HEK293T (cell line): ENCODE data around the gene KSR2.

Source experiments
- CTCF ChIA-PET: fragments of 350-600 bp; formaldehyde crosslinking; extraction: SDS; loops from one replicate; lab custom pipeline; 2021; ENCODE audit warnings: antibody characterized with exemption, inconsistent platforms; lab: Yijun Ruan, JAX
- POLR2A ChIA-PET: fragments of 350-600 bp; formaldehyde crosslinking; extraction: SDS; loops from one replicate; lab custom pipeline; 2020; ENCODE audit warnings: antibody characterized with exemption, inconsistent platforms; lab: Yijun Ruan, JAX
- DNase-seq: peaks from one replicate; pipeline ENCODE4 v3.0.0; 2012; ENCODE audit warnings: mixed read lengths; ENCODE audit errors: extremely low spot score
- ARNT ChIP-seq: fragments of 450-650 bp; IDR thresholded peaks from 2 replicates; pipeline ENCODE4 v1.6.1; 2017; ENCODE audit warnings: mild to moderate bottlenecking
- BHLHE40 ChIP-seq: fragments of 450-650 bp; IDR thresholded peaks from 2 replicates; pipeline ENCODE4 v1.6.1; 2016; ENCODE audit warnings: mild to moderate bottlenecking, moderate library complexity, borderline replicate concordance
- CTBP1 ChIP-seq: fragments of 450-650 bp; IDR thresholded peaks from 2 replicates; pipeline ENCODE4 v1.6.1; 2016; ENCODE audit warnings: borderline replicate concordance
- ELF4 ChIP-seq: fragments of 450-650 bp; IDR thresholded peaks from 2 replicates; pipeline ENCODE4 v1.6.1; 2017; ENCODE audit warnings: antibody characterized with exemption
- FOXA1 ChIP-seq: fragments of 450-650 bp; IDR thresholded peaks from 2 replicates; pipeline ENCODE4 v1.6.1; 2016; ENCODE audit warnings: mild to moderate bottlenecking
- FOXK2 ChIP-seq: fragments of 450-650 bp; IDR thresholded peaks from 2 replicates; pipeline ENCODE4 v1.6.1; 2016; ENCODE audit warnings: mild to moderate bottlenecking
- FOXM1 ChIP-seq: fragments of 450-650 bp; IDR thresholded peaks from 2 replicates; pipeline ENCODE4 v1.6.1; 2017; ENCODE audit warnings: mild to moderate bottlenecking, borderline replicate concordance
- HDGF ChIP-seq: fragments of 450-650 bp; IDR thresholded peaks from 2 replicates; pipeline ENCODE4 v1.6.1; 2017; ENCODE audit warnings: antibody characterized with exemption, borderline replicate concordance
- L3MBTL2 ChIP-seq: fragments of 450-650 bp; conservative IDR thresholded peaks from 2 replicates; pipeline ENCODE4 v1.6.1; 2016; ENCODE audit warnings: mild to moderate bottlenecking
- LEF1 ChIP-seq: fragments of 450-650 bp; IDR thresholded peaks from 2 replicates; pipeline ENCODE4 v1.6.1; 2017; ENCODE audit warnings: mild to moderate bottlenecking, borderline replicate concordance
- NFRKB ChIP-seq: fragments of 450-650 bp; IDR thresholded peaks from 2 replicates; pipeline ENCODE4 v1.6.1; 2016; ENCODE audit warnings: mild to moderate bottlenecking, moderate library complexity
- PKNOX1 ChIP-seq: fragments of 450-650 bp; IDR thresholded peaks from 2 replicates; pipeline ENCODE4 v1.6.1; 2016
- SP1 ChIP-seq: fragments of 450-650 bp; IDR thresholded peaks from 2 replicates; pipeline ENCODE4 v1.6.1; 2017
- SUZ12 ChIP-seq: fragments of 450-650 bp; IDR thresholded peaks from 2 replicates; pipeline ENCODE4 v1.6.1; 2016; ENCODE audit warnings: mild to moderate bottlenecking
- TARDBP ChIP-seq: fragments of 450-650 bp; IDR thresholded peaks from 2 replicates; pipeline ENCODE4 v1.6.1; 2016
- ZNF384 ChIP-seq: fragments of 450-650 bp; IDR thresholded peaks from 2 replicates; pipeline ENCODE4 v1.6.1; 2016

Gene KSR2

GRCh38 chr12:117453961-117454360, 514.8 kb downstream of the KSR2 start:
- ChIA-PET POLR2A (no interaction called here), CTCF (no interaction called here)
- TF ChIP-seq FOXM1 (no peak), TARDBP (no peak), FOXA1 (no peak), ARNT (no peak), ZNF384 (no peak), CTBP1 (no peak), FOXK2 (no peak), PKNOX1 (no peak), SP1 (no peak), L3MBTL2 (no peak), NFRKB (no peak), LEF1 (no peak), BHLHE40 (no peak), ELF4 (no peak), SUZ12 (no peak)
- DNase-seq: no peak

GRCh38 chr12:117452112-117452511, 516.7 kb downstream of the KSR2 start:
- no peak for TF ChIP-seq TARDBP
- TF ChIP-seq FOXK2: no peak
- no peak for TF ChIP-seq BHLHE40
- ChIA-PET POLR2A (no interaction called here), CTCF (interaction anchor here (0.7 kb wide), 1 partner anchor 14 kb away, joined by 7 read pairs; no protein-coding TSS in a partner anchor)
- no peak for DNase-seq

GRCh38 chr12:117450209-117450608, 518.6 kb downstream of the KSR2 start:
- no peak for TF ChIP-seq FOXA1
- no peak for TF ChIP-seq HDGF
- TF ChIP-seq FOXK2: no peak
- TF ChIP-seq FOXM1: no peak
- TF ChIP-seq ZNF384: no peak
- no peak for TF ChIP-seq L3MBTL2
- no peak for TF ChIP-seq SP1
- TF ChIP-seq PKNOX1: no peak
- no peak for TF ChIP-seq ARNT
- CTCF ChIA-PET: no interaction called here
- POLR2A ChIA-PET: no interaction called here
- no peak for DNase-seq

GRCh38 chr12:117447665-117448366, 521.0 kb downstream of the KSR2 start:
- TF ChIP-seq ARNT: no peak
- TF ChIP-seq ELF4: no peak
- TF ChIP-seq SP1: no peak
- no peak for TF ChIP-seq CTBP1
- no peak for TF ChIP-seq TARDBP
- no peak for TF ChIP-seq NFRKB
- no peak for TF ChIP-seq L3MBTL2
- TF ChIP-seq LEF1: no peak
- no peak for TF ChIP-seq PKNOX1
- TF ChIP-seq FOXK2: no peak
- TF ChIP-seq SUZ12: no peak
- TF ChIP-seq FOXM1: no peak
- TF ChIP-seq FOXA1: no peak
- DNase-seq: no peak
- CTCF ChIA-PET: no interaction called here
- POLR2A ChIA-PET: no interaction called here

GRCh38 chr12:117444781-117445180, 524.0 kb downstream of the KSR2 start:
- CTCF ChIA-PET: interaction anchor here (0.8 kb wide), 1 partner anchor 954 kb away, joined by 3 read pairs; no protein-coding TSS in a partner anchor

More at GRCh38 chr12:117444781-117445180, 524.0 kb downstream of the KSR2 start:
- TF ChIP-seq FOXM1 (no peak), ELF4 (no peak), LEF1 (no peak), L3MBTL2 (no peak), ARNT (no peak), FOXA1 (no peak), SUZ12 (no peak), SP1 (no peak), HDGF (no peak), BHLHE40 (no peak), NFRKB (no peak), PKNOX1 (no peak), CTBP1 (no peak), FOXK2 (no peak), TARDBP (no peak), ZNF384 (no peak)
- POLR2A ChIA-PET: no interaction called here
- no peak for DNase-seq
